ENCODE measurements around the gene CDK3.

Gene CDK3

GRCh38 chr17:75978938-75979704, 21.5 kb upstream of the CDK3 start, which contains the start of the genes ACOX1 and TEN1:
Gene ACOX1, minus strand, starts transcription at chr17:75979166. Its CDS starts 93 bp downstream, at chr17:75979073.
Gene TEN1, plus strand, starts transcription at chr17:75979240. Its CDS starts 6,953 bp downstream, at chr17:75986193.
- peak within 1 kb of the TSS; percentile 98 for H3K9ac ChIP-seq (ENCODE audit: low read length)
- H3K4me1 ChIP-seq (ENCODE audit: control insufficient read depth, insufficient read depth, low read length) = peaks cover 6% of the 10 kb centered on the region
- H3K4me3 ChIP-seq (ENCODE audit: low read length) = peak within 1 kb of the TSS; percentile 99
- H3K36me3 ChIP-seq (ENCODE audit: control insufficient read depth, insufficient read depth, low read length) = no peaks in the 10 kb centered on the region
- no peaks in the 10 kb centered on the region for H3K27me3 ChIP-seq (ENCODE audit: control insufficient read depth, insufficient read depth, low read length)
- H3K27ac ChIP-seq (ENCODE audit: low read depth, low read length) = peak within 1 kb of the TSS; percentile 98

- H3K4me3 ChIP-seq (ENCODE audit: low read length) = peak overlapping the region; percentile 99
- H3K4me1 ChIP-seq (ENCODE audit: control insufficient read depth, insufficient read depth, low read length) = peaks cover 6% of the 10 kb centered on the region
- no peaks in the 10 kb centered on the region for H3K27me3 ChIP-seq (ENCODE audit: control insufficient read depth, insufficient read depth, low read length)
- H3K27ac ChIP-seq (ENCODE audit: low read depth, low read length) = peak overlapping the region; percentile 98
- no peaks in the 10 kb centered on the region for H3K36me3 ChIP-seq (ENCODE audit: control insufficient read depth, insufficient read depth, low read length)
- H3K9ac ChIP-seq (ENCODE audit: low read length) = peak overlapping the region; percentile 96
These were observed 20.9 kb upstream of the CDK3 start for GRCh38 chr17:75979705-75980187.

DNA sequence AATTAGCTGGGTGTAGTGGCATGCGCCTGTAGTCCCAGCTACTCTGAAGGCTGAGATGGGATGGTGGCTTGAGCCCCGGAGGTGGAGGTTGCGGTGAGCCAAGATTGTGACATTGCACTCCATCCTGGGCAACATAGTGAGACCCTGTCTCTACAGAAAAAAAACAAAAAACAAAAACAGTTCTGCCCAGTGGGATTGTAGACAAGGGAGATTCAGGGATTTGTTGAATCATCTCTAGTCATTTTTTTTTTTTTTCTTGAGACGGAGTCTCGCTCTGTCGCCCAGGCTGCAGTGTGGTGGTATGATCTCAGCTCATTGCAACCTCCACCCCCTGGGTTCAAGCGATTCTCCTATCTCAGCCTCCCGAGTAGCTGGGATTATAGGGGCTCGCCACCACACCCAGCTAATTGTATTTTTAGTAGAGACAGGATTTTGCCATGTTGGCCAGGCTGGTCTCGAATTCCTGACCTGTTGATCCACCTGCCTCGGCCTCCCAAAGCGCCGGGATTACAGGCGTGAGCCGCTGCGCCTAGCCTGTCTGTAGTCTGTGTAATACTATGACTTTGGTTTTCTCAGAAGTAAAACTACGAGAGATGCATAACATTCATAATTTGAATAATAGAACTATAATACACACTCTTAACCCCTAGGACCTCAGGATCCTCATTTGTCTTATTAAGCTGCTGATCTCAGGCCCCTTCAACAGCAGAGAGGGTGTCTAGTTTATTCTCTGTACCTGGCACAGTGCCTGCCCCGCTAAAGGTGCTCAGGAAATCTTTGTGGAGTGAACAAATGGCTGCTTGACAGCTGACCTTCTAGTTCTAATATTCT, 20.3 kb upstream of the CDK3 start:
- H3K27me3 ChIP-seq (ENCODE audit: control insufficient read depth, insufficient read depth, low read length) = no peaks in the 10 kb centered on the region

GRCh38 chr17:75981019-75981615, 19.5 kb upstream of the CDK3 start:
- Histone ChIP-seq H3K27me3 (ENCODE audit: control insufficient read depth, insufficient read depth, low read length) (no peaks in the 10 kb centered on the region), H3K4me3 (ENCODE audit: low read length) (no peak overlapping the region), H3K36me3 (ENCODE audit: control insufficient read depth, insufficient read depth, low read length) (no peaks in the 10 kb centered on the region), H3K4me1 (ENCODE audit: control insufficient read depth, insufficient read depth, low read length) (peaks cover 6% of the 10 kb centered on the region), H3K9ac (ENCODE audit: low read length) (no peak overlapping the region), H3K27ac (ENCODE audit: low read depth, low read length) (no peak overlapping the region)

More for the DNA sequence above, 20.3 kb upstream of the CDK3 start:
- Histone ChIP-seq H3K4me3 (ENCODE audit: low read length) (peak overlapping the region; percentile 99), H3K27ac (ENCODE audit: low read depth, low read length) (peak overlapping the region; percentile 98), H3K4me1 (ENCODE audit: control insufficient read depth, insufficient read depth, low read length) (peaks cover 6% of the 10 kb centered on the region), H3K36me3 (ENCODE audit: control insufficient read depth, insufficient read depth, low read length) (no peaks in the 10 kb centered on the region), H3K9ac (ENCODE audit: low read length) (peak overlapping the region; percentile 96)

- no peaks in the 10 kb centered on the region for H3K27me3 ChIP-seq (ENCODE audit: control insufficient read depth, insufficient read depth, low read length)
- peaks cover 3% of the 10 kb centered on the region for H3K4me1 ChIP-seq (ENCODE audit: control insufficient read depth, insufficient read depth, low read length)
- H3K36me3 ChIP-seq (ENCODE audit: control insufficient read depth, insufficient read depth, low read length) = no peaks in the 10 kb centered on the region
- no peak overlapping the region for H3K4me3 ChIP-seq (ENCODE audit: low read length)
- H3K27ac ChIP-seq (ENCODE audit: low read depth, low read length) = no peak overlapping the region
- no peak overlapping the region for H3K9ac ChIP-seq (ENCODE audit: low read length)
These were observed 17.0 kb upstream of the CDK3 start for GRCh38 chr17:75983501-75984181.

DNA sequence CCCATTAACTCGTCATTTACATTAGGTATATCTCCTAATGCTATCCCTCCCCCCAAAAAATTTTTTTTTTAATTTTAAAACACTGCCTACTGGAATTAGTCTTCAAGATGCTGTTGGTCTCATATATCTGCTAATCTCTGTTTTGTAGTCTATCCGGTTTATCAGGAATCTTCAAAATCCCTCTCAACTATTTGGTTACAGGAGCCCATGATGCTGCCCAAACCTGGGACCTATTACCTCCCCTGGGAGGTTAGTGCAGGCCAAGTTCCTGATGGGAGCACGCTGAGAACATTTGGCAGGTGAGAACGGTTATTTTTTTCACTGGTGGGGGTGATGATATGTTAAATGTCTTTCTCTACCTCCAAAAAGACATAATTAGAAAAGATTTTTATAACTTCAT, 14.7 kb upstream of the CDK3 start:
- no peaks in the 10 kb centered on the region for H3K36me3 ChIP-seq (ENCODE audit: control insufficient read depth, insufficient read depth, low read length)
- H3K27me3 ChIP-seq (ENCODE audit: control insufficient read depth, insufficient read depth, low read length) = no peaks in the 10 kb centered on the region
- no peak overlapping the region for H3K9ac ChIP-seq (ENCODE audit: low read length)
- H3K4me1 ChIP-seq (ENCODE audit: control insufficient read depth, insufficient read depth, low read length) = no peaks in the 10 kb centered on the region
- no peak overlapping the region for H3K27ac ChIP-seq (ENCODE audit: low read depth, low read length)
- no peak overlapping the region for H3K4me3 ChIP-seq (ENCODE audit: low read length)

- H3K27ac ChIP-seq (ENCODE audit: low read depth, low read length) = no peak overlapping the region
- no peak overlapping the region for H3K9ac ChIP-seq (ENCODE audit: low read length)
- no peaks in the 10 kb centered on the region for H3K4me1 ChIP-seq (ENCODE audit: control insufficient read depth, insufficient read depth, low read length)
- H3K4me3 ChIP-seq (ENCODE audit: low read length) = no peak overlapping the region
- no peaks in the 10 kb centered on the region for H3K27me3 ChIP-seq (ENCODE audit: control insufficient read depth, insufficient read depth, low read length)
- H3K36me3 ChIP-seq (ENCODE audit: control insufficient read depth, insufficient read depth, low read length) = peaks cover 4% of the 10 kb centered on the region
These were observed 13.6 kb upstream of the CDK3 start for GRCh38 chr17:75987041-75987440.

DNA sequence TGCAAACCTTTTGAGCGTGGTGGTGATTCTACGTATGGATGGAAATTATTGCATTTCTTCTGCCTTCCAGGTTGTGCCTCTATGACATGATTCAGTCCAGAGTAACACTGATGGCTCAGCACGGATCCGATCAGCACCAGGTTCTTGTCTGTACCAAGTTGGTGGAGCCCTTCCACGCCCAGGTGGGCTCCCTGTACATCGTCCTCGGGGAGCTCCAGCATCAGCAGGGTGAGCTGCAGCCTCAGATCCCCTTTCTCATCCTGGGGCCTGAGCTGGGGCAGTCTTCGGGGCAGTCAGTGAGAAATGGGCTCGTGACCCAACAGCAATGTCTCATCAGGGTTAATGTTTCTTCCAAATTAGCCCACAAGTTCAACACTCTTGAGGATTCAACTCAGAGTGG, 9.3 kb upstream of the CDK3 start:
- no peaks in the 10 kb centered on the region for H3K27me3 ChIP-seq (ENCODE audit: control insufficient read depth, insufficient read depth, low read length)
- no peak overlapping the region for H3K4me3 ChIP-seq (ENCODE audit: low read length)
- H3K36me3 ChIP-seq (ENCODE audit: control insufficient read depth, insufficient read depth, low read length) = peaks cover 4% of the 10 kb centered on the region
- no peak overlapping the region for H3K9ac ChIP-seq (ENCODE audit: low read length)
- H3K27ac ChIP-seq (ENCODE audit: low read depth, low read length) = no peak overlapping the region
- H3K4me1 ChIP-seq (ENCODE audit: control insufficient read depth, insufficient read depth, low read length) = no peaks in the 10 kb centered on the region

- H3K4me3 ChIP-seq (ENCODE audit: low read length) = no peak overlapping the region
- H3K9ac ChIP-seq (ENCODE audit: low read length) = no peak overlapping the region
- no peak overlapping the region for H3K27ac ChIP-seq (ENCODE audit: low read depth, low read length)
- H3K4me1 ChIP-seq (ENCODE audit: control insufficient read depth, insufficient read depth, low read length) = no peaks in the 10 kb centered on the region
- peaks cover 4% of the 10 kb centered on the region for H3K36me3 ChIP-seq (ENCODE audit: control insufficient read depth, insufficient read depth, low read length)
- H3K27me3 ChIP-seq (ENCODE audit: control insufficient read depth, insufficient read depth, low read length) = no peaks in the 10 kb centered on the region
These were observed 5.8 kb upstream of the CDK3 start for GRCh38 chr17:75994802-75995370.

DNA sequence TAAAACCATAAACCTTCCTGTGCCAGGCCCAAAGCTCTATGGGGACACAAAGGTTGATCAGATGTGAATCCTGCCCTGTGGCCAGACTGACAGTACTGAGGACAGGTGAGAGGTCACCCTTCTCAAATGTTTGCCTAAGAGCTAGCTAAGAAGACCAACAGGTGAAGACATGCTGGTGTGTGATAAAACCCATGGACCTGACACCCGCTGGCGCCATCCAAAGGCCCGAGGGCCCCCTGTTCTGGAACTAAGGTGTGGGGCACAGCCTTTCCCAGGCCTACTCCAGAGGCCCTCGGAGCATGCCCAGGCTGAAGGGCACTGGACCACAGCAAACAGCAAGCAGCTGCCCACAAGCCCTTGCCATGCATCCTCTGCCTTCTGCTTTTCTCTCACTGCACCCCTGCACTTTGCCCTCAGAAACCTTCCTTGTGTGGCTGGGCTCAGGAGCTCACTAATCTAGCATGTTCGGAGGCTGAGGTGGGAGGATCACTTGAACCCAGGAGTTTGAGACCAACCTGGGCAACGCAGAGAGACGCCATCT, 5.2 kb upstream of the CDK3 start:
- Histone ChIP-seq H3K27ac (ENCODE audit: low read depth, low read length) (no peak overlapping the region), H3K27me3 (ENCODE audit: control insufficient read depth, insufficient read depth, low read length) (no peaks in the 10 kb centered on the region), H3K4me3 (ENCODE audit: low read length) (no peak overlapping the region), H3K9ac (ENCODE audit: low read length) (no peak overlapping the region), H3K36me3 (ENCODE audit: control insufficient read depth, insufficient read depth, low read length) (peaks cover 4% of the 10 kb centered on the region), H3K4me1 (ENCODE audit: control insufficient read depth, insufficient read depth, low read length) (no peaks in the 10 kb centered on the region)

DNA sequence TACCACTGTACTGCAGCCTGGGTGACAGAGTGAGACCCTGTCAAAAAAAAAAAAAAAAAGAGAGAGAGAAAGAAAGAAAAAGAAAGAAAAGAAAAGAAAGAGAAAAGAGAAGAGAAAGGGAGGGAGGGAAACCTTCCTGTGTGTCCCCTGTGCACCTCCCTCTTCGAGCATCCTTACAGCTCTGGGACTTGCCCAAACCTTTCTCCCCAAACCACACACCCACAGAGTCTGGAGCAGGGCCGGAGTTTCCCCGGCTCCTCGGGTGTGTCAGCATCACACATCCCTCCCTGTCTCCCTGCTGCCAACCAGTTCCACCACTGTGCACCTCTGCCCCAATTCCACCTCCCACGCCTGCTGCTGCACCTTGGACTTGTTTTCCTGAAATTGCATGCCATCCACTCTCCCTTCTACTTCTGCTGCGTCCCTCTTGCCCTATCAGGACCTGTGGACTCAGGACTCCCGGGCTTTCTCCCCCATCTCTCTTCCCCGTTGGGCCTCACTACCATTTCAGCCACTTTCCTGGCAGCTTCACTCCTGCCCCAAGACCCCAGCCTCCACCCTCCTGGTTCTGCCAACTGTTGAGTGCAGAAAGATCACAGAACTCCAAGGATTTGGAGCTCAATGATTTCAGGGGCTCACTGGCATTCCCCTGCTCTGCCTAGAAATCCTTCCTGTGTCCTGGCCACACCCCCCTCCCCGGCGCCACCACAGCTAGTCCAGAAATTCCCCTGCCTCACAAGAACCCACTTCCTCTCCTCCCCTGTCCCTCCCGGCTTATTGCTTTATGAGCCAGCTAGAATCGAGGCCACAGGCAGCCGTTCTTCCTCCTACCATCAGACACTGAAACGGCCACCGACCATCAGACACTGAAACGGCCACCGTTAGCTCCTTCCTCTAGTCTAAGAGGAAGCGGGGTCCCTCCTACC, 3.7 kb upstream of the CDK3 start:
- Histone ChIP-seq H3K9ac (ENCODE audit: low read length) (no peak overlapping the region), H3K4me1 (ENCODE audit: control insufficient read depth, insufficient read depth, low read length) (no peaks in the 10 kb centered on the region), H3K4me3 (ENCODE audit: low read length) (peak overlapping the region; percentile 14), H3K27me3 (ENCODE audit: control insufficient read depth, insufficient read depth, low read length) (no peaks in the 10 kb centered on the region), H3K27ac (ENCODE audit: low read depth, low read length) (peak overlapping the region; percentile 32), H3K36me3 (ENCODE audit: control insufficient read depth, insufficient read depth, low read length) (peaks cover under 1% of the 10 kb centered on the region)

Measured in rectal smooth muscle tissue (tissue), 1 donor.